ENCODE results near the gene OVOL2. TPM values are rescaled to one million over a fixed set of nuclear protein-coding genes. Genes with fewer than 3 reads are reported as not detected.

OVOL2 gene
- total and polyA plus RNA-seq, 2 of the 4 experiments (the other 2 are of a cell fraction): not detected

- no peak for TF ChIP-seq FOS (IDR thresholded peaks at IDR 0.05; ENCODE audit: low read depth, low read length)
Measured at GRCh38 chr20:18066421-18067333, 9.0 kb upstream of the OVOL2 start (continued).

GRCh38 chr20:18063676-18064075 lies 6.0 kb upstream of the OVOL2 start:
- no peak for TF ChIP-seq CEBPB (IDR thresholded peaks at IDR 0.05; ENCODE audit: low read depth, low read length)
- TF ChIP-seq POLR2A (IDR thresholded peaks at IDR 0.05; ENCODE audit: low read depth, low read length): no peak
- no peak for TF ChIP-seq RAD21 (IDR thresholded peaks at IDR 0.05; ENCODE audit: low read length)
- no peak for TF ChIP-seq USF2 (IDR thresholded peaks at IDR 0.05; ENCODE audit: low read depth, low read length)
- Histone ChIP-seq H2BK15ac (ENCODE audit: low read depth, low read length) (no peak overlapping the region), H4K20me1 (ENCODE audit: insufficient read depth, low read length) (no peaks in the 10 kb centered on the region), H2BK5ac (ENCODE audit: low read depth, low read length, poor library complexity, severe bottlenecking) (no peak overlapping the region), H4K8ac (ENCODE audit: low read depth in 2 of 2, low read length in 2 of 2) (no peak overlapping the region), H3K9ac (ENCODE audit: low read depth, low read length) (no peak overlapping the region), H3K9me3 (ENCODE audit: control insufficient read depth, insufficient read depth, low read length) (no peaks in the 10 kb centered on the region), H3K18ac (ENCODE audit: low read depth, low read length) (no peak overlapping the region), H3K14ac (replicated peaks; ENCODE audit: low read depth, low read length) (no peak overlapping the region), H3K4me3 (ENCODE audit: insufficient read depth, low read depth, low read length) (no peak overlapping the region), H3K9me1 (ENCODE audit: insufficient read depth, low read length) (no peaks in the 10 kb centered on the region), H2AFZ (replicated peaks; ENCODE audit: low read length, poor library complexity) (no peak overlapping the region), H2BK20ac (ENCODE audit: low read depth, low read length) (no peak overlapping the region), H3K23ac (ENCODE audit: low read depth, low read length) (no peak overlapping the region), H4K91ac (ENCODE audit: insufficient read depth, low read depth, low read length) (no peak overlapping the region), H2BK120ac (ENCODE audit: low read depth, low read length) (no peak overlapping the region), H2AK5ac (ENCODE audit: low read depth, low read length) (no peak overlapping the region), H3K4me1 (ENCODE audit: control insufficient read depth, insufficient read depth, low read length) (no peaks in the 10 kb centered on the region), H3K79me1 (ENCODE audit: low read depth in 1 of 2, low read length in 2 of 2) (no peaks in the 10 kb centered on the region), H3K27me3 (ENCODE audit: control insufficient read depth, insufficient read depth, low read length) (peaks cover 23% of the 10 kb centered on the region), H2AK9ac (replicated peaks; ENCODE audit: low read depth, low read length, poor library complexity) (no peak overlapping the region), H3K4me2 (ENCODE audit: low read depth, low read length) (no peak overlapping the region), H4K5ac (ENCODE audit: low read depth, low read length) (no peak overlapping the region), H3K4ac (ENCODE audit: low read depth, low read length) (no peak overlapping the region), H3K27ac (ENCODE audit: insufficient read depth, low read length) (no peak overlapping the region), H3K36me3 (ENCODE audit: control insufficient read depth, insufficient read depth, low read length) (no peaks in the 10 kb centered on the region), H3K56ac (ENCODE audit: extremely low read depth, insufficient read depth, low read length) (no peak overlapping the region)
- dilution Hi-C loops (cut with HindIII; ENCODE audit: low sequenced_read_pairs, unreplicated experiment) (no loop called here), in situ Hi-C loops (cut with MboI; ENCODE audit: low sequenced_read_pairs) (no loop called here), intact Hi-C loops (cut with micrococcal nuclease) (no loop called here)
- no TSS peak for BruUV-seq (replicated peaks)
- DNase-seq (no peak), ATAC-seq (ENCODE audit: low read depth) (no peak)
- WGBS, 2 experiments (ENCODE audit: extremely low coverage in 2 of 2, insufficient read length in 1 of 2): no CpG with 5 or more reads among the region's 6 CpGs
- POLR2A ChIA-PET (ENCODE audit: unreplicated experiment): no interaction called here
- CTCF ChIA-PET: no interaction called here

Data from IMR-90 (cell line).